ENCODE results near the gene SAXO1. TPM values are rescaled to one million over a fixed set of nuclear protein-coding genes. Genes with fewer than 3 reads are reported as not detected.
"Not testable (repeated sequence)": the region's sequence is repeated elsewhere in the genome, so short reads cannot be mapped to it uniquely, and the experiment has no call there.

SAXO1 gene, protein sequence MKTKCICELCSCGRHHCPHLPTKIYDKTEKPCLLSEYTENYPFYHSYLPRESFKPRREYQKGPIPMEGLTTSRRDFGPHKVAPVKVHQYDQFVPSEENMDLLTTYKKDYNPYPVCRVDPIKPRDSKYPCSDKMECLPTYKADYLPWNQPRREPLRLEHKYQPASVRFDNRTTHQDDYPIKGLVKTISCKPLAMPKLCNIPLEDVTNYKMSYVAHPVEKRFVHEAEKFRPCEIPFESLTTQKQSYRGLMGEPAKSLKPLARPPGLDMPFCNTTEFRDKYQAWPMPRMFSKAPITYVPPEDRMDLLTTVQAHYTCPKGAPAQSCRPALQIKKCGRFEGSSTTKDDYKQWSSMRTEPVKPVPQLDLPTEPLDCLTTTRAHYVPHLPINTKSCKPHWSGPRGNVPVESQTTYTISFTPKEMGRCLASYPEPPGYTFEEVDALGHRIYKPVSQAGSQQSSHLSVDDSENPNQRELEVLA
- total RNA-seq: 0.05 TPM
- long read RNA-seq: 0 reads

DNA sequence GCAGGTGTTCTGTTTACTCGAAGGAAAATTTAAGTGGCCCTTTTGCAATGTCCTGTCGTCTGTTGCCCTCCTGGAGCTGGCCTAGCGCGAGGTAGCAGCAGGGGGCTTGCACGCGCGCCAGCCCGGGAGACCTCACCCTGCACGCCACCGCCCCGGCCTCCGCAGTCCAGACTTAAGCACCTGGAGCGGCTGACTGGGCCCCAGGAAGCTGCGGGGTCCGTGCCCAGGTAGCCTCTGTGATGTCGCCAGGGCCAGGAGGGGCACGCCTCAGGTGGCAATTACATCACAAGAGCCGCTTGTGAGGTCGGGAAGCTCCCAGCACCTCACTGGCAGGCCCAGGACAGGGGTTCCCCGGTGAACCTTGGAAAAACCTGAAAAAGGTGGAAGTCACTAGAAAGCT lies at the start of gene SAXO1:
TSS of gene SAXO1 (minus strand) at position 195 of the 400 bp plus-strand sequence. CDS start 301 bp downstream, outside the sequence.
- DNase-seq (ENCODE audit: low spot score): no peak
- intact Hi-C loops (cut with DNase I): no loop called here

DNA sequence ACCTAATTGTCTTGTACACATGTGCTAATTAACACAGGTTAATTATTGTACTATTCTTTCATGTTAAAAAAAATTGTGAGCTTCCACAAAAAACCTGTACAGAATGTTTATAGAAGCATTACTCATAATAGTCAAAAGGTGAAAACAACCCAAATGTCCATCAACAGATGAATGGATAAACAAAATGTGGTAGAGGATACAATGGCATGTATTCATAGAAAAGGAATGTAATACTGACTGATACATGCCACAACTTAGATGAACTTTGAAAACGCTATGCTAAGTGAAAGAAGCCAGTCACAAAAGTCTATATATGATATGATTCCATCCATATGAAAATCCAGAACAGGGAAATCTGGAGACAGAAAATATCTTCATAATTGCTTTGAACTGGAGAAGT lies 41.8 kb upstream of the SAXO1 start:
- intact Hi-C loops (cut with DNase I): no loop called here
- DNase-seq (ENCODE audit: low spot score): no peak

DNA sequence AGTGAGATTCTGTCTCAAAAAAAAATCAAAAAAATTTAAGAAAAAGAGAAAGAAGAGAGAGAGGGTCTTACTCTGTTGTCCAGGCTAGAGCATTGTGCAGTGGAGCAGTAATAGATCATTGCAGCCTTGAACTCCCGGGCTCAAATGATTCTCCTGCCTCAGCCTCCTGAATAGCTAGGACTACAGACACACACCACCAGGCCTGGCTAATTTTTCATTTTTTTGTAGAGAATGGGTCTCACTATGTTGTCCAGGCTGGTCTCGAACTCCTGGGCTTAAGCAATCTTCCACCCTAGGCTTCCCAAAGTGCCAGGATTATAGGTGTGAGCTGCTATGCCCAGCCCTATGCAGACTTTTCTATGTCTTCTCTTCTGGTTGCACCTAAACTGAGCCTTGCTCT lies 41.2 kb upstream of the SAXO1 start:
- DNase-seq (ENCODE audit: low spot score): no peak
- intact Hi-C loops (cut with DNase I): no loop called here

DNA sequence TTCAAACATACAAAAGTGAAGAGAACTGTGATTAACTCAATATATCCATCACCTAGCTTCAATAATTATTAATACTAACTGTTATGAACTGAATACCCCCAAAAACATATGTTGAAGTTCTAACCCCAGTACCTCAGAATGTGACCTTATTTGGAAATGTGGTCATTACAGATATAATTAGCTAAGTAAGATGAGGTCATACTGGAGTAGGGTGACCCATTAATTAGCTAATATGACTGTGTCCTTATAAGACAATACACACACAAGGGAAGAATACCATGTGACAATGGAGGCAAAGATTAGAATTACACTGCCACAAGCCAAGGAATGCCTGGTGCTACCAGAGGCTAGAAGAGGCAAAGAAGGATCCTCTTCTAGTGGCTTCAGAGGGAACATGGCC lies 24.0 kb upstream of the SAXO1 start:
- no peak for DNase-seq (ENCODE audit: low spot score)
- intact Hi-C loops (cut with DNase I): no loop called here

DNA sequence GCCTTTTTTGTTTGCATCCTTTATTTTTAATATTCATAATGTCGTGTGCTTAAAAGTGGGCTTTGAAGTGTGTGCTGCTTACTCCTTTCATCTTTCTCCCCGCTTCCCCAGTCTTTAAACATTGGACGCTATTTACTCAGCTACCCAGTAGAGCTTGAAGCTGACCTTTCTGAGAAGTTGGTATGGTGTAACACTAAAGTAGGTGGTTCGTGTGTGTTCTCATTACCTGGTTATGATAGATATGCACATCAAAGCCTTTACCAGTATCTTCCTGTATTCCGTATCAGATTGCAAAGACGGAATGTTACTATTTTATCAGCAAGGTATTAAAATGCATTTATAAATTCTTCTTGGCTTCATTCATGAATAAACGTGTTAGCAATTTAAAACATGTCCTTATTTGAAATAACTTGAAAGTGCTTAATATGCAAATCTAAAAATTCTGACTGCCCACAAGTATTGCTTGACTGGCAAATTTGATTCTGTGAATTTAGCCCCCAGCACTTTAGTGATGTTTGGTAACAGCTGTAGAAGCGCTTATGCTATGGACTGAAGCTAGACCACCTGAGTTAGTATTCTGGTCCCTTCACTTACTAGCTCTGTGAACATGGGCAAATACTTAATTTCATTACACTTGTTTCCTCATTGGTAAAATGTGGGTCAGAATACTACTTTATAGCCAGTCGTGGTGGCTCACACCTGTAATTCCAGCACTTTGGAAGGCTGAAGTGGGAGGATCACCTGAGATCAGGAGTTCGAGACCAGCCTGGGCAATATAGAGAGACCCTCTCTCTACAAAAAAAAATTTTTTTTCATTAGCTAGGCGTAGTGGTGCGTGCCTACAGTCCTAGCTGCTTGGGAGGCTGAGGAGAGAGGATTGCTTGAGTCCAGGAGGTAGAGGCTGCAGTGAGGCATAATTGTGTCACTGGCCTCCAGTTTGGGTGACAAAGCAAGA lies 17.9 kb upstream of the SAXO1 start:
- intact Hi-C loops (cut with DNase I): no loop called here
- DNase-seq (ENCODE audit: low spot score): no peak

DNA sequence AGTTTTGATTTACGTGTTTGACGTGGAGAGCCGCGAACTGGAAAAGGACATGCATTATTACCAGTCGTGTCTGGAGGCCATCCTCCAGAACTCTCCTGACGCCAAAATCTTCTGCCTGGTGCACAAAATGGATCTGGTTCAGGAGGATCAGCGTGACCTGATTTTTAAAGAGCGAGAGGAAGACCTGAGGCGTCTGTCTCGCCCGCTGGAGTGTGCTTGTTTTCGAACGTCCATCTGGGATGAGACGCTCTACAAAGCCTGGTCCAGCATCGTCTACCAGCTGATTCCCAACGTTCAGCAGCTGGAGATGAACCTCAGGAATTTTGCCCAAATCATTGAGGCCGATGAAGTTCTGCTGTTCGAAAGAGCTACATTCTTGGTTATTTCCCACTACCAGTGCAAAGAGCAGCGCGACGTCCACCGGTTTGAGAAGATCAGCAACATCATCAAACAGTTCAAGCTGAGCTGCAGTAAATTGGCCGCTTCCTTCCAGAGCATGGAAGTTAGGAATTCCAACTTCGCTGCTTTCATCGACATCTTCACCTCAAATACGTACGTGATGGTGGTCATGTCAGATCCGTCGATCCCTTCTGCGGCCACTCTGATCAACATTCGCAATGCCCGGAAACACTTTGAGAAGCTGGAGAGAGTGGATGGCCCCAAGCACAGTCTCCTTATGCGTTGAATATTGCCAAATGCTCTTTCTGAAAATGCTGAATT lies 17.1 kb upstream of the SAXO1 start:
- no peak for DNase-seq (ENCODE audit: low spot score)
- intact Hi-C loops (cut with DNase I): loop anchor here (1.0 to 5.0 kb wide), 3 partner anchors 53 to 407 kb away; no protein-coding TSS in a partner anchor

DNA sequence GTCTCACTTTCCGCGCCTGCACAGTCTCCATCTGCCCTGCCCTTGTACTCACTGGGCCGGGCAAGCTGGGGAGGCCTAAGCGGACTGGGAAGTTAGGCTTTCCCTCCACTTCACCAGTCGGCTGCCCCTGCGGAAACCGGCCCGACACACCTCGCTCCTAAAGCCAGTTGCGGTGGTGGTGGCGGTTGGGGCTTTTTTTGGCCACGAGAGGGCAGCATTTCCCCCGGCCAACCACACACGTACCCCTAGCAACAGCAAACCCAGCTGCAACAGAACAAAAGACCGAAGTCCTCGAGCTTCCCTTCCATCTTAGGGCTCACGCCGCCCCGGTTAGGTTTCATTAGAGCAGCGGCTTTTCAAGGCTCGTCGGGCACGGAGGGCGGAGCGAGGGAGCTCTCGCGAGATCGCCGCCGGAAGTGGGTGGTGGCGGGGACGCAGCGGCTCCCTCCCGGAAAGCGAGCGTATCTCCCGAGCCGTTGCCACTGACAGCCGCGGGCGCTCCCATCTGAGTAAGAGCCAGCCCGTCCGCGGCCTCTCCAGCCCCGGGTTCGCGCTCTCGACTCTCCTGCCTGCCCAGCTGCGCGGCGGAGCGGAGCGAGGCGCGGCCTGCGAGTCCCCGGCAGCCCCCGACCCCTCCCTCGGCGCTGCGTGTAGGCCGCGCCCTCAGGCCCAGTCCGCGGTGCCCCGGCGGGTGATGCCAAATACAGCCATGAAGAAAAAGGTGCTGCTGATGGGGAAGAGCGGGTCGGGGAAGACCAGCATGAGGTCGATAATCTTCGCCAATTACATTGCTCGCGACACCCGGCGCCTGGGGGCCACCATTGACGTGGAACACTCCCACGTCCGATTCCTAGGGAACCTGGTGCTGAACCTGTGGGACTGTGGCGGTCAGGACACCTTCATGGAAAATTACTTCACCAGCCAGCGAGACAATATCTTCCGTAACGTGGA lies 16.2 kb upstream of the SAXO1 start, which contains the start of gene RRAGA:
TSS of gene RRAGA (plus strand) at position 462 of the 951 bp plus-strand sequence. CDS start at position 695, 233 bp downstream.
- DNase-seq (ENCODE audit: low spot score): peak; percentile 96
- intact Hi-C loops (cut with DNase I): loop anchor here (1.0 to 5.0 kb wide), 3 partner anchors 54 to 408 kb away; no protein-coding TSS in a partner anchor

DNA sequence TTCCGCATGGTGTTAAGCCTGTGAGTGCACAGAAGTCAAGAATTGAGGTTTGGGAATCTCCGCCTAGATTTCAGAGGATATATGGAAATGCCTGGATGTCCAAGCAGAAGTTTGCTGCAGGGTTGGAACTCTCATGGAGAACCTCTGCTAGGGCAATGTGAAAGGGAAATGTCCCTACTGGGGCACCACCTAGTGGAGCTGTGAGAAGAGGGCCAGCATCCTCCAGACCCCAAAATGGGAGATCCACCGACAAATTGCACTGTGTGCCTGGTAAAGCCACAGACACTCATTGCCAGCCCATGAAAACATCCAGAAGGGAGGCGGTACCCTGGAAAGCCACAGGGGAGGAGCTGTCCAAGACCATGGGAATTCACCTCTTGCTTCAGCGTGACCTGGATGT lies 3.6 kb upstream of the SAXO1 start:
- intact Hi-C loops (cut with DNase I): no loop called here
- DNase-seq (ENCODE audit: low spot score): no peak

DNA sequence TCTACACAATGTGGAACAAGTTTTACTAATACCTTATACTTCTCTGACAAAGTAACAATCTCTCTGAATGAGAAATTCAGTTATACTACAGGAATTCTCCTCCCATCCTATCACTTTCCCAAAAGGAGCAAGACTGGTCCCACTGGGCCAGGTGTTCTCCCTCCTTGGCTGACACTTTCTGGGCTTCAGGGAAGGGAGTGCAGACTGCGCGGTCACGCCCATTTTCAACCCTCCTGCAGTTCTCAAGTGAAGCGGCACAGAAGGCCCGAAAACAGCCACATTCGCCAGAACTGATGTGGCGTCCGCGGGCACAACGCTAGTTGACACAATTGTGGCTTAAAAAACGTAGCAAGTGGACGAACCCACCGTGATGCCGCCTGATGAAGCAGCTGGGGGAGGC lies 603 bp downstream of the SAXO1 start:
- DNase-seq (ENCODE audit: low spot score): no peak
- intact Hi-C loops (cut with DNase I): no loop called here

DNA sequence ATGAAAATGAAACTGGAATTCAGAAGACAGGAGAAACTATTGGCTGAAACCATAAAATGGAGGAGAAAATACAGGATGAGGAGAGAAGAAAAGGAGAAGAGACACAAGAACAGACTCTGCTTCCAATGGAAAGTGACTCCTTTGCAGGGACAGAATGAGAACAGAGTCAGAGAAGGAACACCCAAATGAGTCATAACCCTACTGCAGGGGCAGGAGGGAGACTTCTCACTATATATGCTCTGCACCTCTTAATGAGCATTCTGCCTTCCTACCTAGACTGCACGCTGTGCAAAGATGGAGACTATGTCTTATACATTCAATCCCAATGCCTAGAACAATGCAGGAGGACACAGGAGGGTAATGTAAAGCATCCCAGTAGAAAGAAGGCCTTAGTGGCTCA lies 2.1 kb downstream of the SAXO1 start:
- intact Hi-C loops (cut with DNase I): no loop called here
- DNase-seq (ENCODE audit: low spot score): no peak

DNA sequence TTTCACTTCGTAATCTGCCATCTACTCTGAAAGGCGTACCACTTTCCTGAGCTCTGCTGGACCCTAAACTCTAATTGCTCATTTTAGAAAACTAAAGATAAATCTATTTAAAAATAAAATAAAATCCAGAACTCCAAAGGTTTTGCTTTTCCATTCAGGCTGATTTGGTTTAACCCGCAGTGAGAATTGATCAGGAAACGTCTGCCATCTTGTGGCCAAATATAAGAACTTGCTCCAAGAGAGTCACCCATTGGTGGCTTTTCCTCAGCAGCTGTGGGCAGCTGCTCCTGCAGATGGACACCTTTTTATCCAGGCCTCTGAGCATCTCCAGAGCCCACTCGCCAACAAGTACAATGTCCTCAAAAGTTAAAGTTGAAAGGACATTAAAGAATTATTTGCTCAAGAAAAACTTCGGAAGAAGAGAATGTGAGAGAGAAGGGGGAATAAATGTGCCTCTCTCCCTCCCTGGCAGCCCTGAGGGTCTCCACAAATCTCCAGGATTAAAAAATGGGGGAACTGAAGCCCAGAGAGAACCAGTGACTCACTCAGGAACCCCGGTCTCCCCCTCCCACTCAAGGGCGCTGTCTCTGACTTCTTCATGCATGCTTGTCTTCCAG lies 4.1 kb downstream of the SAXO1 start:
- intact Hi-C loops (cut with DNase I): loop anchor here (5.0 to 10.0 kb wide), 3 partner anchors 584 to 1214 kb away; no protein-coding TSS in a partner anchor
- no peak for DNase-seq (ENCODE audit: low spot score)

DNA sequence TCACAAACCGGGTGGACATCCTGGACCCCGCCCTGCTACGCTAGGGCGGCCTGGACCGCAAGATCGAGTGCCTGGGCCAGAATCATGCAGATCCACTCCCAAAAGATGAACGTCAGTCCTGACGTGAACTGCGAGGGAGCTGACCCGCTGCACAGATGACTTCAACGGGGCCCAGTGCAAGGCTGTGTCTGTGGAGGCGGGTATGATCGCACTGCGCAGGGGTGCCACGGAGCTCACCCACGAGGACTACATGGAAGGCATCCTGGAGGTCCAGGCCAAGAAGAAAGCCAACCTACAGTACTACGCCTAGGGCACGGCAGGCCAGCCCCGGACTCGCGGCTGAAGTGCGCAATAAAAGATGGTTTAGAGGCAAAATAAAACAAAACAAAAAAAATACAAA lies 5.2 kb downstream of the SAXO1 start:
- DNase-seq (ENCODE audit: low spot score): no peak
- intact Hi-C loops (cut with DNase I): loop anchor here (5.0 to 10.0 kb wide), 3 partner anchors 583 to 1213 kb away; no protein-coding TSS in a partner anchor

DNA sequence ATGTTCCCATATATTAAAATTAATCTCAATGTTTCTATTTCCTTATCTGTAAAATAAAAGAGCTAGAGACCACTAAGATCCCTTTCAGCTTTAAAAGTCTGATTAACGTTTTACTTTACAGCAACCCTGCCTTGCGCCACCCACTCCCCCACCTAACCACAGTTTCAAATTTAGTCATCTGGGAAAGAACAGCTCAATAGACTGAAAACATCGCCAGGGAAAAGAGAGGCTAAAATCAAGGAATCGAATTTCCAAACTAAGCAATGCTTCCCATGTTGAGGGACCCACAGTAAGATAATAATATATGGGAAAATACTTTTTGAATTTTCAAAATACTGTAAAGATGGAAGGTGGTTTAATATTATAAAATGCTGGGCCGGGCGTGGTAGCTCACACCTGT lies 6.6 kb downstream of the SAXO1 start:
- intact Hi-C loops (cut with DNase I): loop anchor here (5.0 to 10.0 kb wide), 3 partner anchors 582 to 1212 kb away; no protein-coding TSS in a partner anchor
- DNase-seq (ENCODE audit: low spot score): no peak

DNA sequence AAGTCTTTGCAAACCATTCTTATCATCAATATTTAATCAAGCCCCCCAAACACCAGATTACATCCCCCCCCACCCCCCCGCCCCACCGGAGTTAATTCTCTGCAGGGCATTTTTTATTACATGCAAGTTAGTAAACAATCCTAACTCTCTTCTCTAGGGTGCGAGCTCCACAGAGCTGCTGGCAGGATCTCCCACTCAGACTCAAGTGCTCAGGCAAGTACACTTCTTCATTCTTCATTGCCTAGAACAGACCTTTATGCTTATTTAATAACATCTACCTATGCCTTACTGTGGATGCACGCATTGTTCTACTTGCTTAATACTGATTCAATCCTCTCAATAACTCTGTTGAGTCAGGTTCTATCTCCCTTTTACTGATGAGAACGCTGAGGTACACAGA lies 9.9 kb downstream of the SAXO1 start:
- no peak for DNase-seq (ENCODE audit: low spot score)
- intact Hi-C loops (cut with DNase I): loop anchor here (10.0 kb wide), 2 partner anchors 578 to 1208 kb away; no protein-coding TSS in a partner anchor

DNA sequence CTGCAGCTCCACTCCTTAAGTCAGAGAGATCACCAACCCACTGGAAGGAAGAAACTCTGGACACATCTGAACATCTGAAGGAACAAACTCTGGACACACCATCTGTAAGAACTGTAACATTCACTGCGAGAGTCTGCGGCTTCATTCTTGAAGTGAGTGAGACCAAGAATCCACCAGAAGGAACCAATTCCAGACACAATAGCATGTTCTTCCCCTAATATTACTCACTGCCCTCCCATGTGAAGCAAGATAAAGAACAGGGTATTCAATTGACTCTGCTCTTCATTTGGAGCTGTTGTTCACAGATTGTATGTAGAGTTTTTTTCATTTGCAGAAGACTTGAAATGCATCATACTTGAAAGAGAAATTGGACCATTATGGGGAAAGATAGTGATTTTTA lies 10.8 kb downstream of the SAXO1 start:
- intact Hi-C loops (cut with DNase I): loop anchor here (10.0 kb wide), 2 partner anchors 577 to 1207 kb away; no protein-coding TSS in a partner anchor
- DNase-seq (ENCODE audit: low spot score): no peak

DNA sequence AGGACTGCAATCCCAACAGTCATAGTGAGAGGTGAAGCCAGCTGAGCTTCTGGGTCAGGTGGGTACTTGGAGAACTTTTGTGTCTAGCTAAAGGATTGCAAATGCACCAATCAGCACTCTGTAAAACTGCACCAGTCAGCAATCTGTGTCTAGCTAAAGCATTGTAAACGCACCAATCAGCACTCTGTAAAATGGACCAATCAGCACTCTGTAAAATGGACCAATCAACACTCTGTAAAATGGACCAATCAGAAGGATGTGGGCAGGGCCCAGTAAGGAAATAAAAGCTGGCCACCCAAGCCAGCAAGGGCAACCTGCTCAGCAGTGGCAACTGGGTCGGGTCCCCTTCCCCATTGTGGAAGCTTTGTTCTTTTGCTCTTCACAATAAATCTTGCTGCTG lies 11.4 kb downstream of the SAXO1 start:
- DNase-seq (ENCODE audit: low spot score): not testable (repeated sequence)
- intact Hi-C loops (cut with DNase I): loop anchor here (10.0 kb wide), 2 partner anchors 577 to 1207 kb away; no protein-coding TSS in a partner anchor

DNA sequence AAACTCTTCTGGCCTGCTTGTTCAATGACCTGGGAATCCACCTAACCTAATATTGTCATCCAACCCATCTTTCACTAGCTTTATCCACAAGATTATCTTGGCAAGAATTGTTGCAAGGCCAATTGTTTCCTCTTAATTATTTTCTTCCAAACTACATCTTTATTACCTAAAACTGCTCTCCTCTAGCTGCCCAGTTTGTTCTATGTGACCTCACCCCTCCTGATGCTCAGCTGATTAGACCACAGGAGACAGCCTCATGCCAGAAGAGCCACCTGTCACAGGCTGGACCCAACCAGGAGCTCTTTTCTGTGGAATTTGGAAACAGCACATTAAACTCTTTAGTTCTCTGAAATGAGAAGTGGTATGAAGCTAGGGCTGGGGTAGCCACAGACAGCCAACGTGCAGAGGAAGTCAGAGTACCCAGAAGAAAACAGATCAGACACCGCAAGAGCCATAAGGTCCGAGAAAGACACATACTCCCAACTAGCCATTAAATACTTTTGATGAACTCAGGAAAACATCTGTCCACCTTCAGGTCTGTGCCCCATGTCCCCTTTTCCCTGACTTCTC lies 12.0 kb downstream of the SAXO1 start:
- no peak for DNase-seq (ENCODE audit: low spot score)
- intact Hi-C loops (cut with DNase I): loop anchor here (10.0 kb wide), 2 partner anchors 576 to 1206 kb away; no protein-coding TSS in a partner anchor
